GM18868 (cell line): ENCODE measurements around the gene SUSD3.

ENCODE experiments used
- ATAC-seq: cut with Tn5 transposase; IDR thresholded peaks from one replicate; pipeline ENCODE4 v1.9.1; 2021; ENCODE audit warnings: mild to moderate bottlenecking, moderate library complexity; ENCODE audit not compliant: unreplicated experiment

Gene SUSD3

GRCh38 chr9:93134015-93134739, 75.7 kb downstream of the SUSD3 start, which contains the start of gene NINJ1:
TSS of gene NINJ1 (minus strand) at chr9:93134251. CDS start at chr9:93134217, 34 bp downstream.
- peak; percentile 79 for ATAC-seq
